Measurements from ENCODE around the gene SEC24C. TPM values are rescaled to one million over a fixed set of nuclear protein-coding genes. Genes with fewer than 3 reads are reported as not detected.

Gene SEC24C
- total and polyA plus RNA-seq, 2 of the 4 experiments (the other 2 are of a cell fraction) = 74.2 to 88.9 TPM

DNA sequence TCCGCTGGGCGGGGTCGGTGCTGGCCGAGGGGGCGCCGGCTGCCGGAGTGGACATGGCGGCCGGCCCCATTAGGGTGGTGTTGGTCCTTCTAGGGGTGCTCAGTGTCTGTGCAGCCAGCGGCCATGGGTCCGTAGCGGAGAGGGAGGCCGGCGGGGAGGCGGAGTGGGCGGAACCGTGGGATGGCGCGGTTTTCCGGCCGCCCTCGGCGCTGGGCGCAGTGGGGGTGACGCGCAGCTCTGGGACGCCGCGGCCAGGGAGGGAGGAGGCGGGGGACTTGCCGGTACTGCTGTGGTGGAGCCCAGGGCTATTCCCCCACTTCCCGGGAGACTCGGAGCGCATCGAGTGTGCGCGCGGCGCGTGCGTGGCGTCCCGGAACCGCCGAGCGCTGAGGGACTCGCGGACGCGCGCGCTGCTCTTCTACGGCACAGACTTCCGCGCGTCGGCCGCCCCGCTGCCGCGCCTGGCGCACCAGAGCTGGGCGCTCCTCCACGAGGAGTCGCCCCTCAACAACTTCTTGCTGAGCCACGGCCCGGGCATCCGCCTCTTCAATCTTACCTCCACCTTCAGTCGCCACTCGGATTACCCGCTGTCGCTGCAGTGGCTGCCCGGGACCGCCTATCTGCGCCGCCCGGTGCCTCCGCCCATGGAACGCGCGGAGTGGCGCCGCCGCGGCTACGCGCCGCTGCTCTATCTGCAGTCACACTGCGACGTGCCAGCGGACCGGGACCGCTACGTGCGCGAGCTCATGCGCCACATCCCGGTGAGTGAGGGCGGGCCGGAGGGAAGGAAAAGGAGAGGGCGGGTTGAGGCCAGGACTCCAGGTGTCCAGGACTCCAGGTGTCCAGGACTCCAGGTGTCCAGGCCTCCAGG is 28.3 kb downstream of the SEC24C start:
- H3K23ac ChIP-seq (ENCODE audit: low read depth, low read length) = peak overlapping the region; percentile 94
- H2BK120ac ChIP-seq (ENCODE audit: low read depth, low read length) = peak overlapping the region; percentile 30; the same call in 1 of the 2 replicates
- H4K20me1 ChIP-seq (ENCODE audit: insufficient read depth, low read length) = peaks cover 25% of the 10 kb centered on the region
- in situ Hi-C loops (cut with MboI; ENCODE audit: low sequenced_read_pairs) (no loop called here), intact Hi-C loops (cut with micrococcal nuclease) (loop anchor here (1.0 kb wide), 1 partner anchor 28 kb away; the partner anchor contains the start of gene SEC24C), dilution Hi-C loops (cut with HindIII; ENCODE audit: low sequenced_read_pairs, unreplicated experiment) (no loop called here)
- ATAC-seq (ENCODE audit: low read depth) (peak; percentile 84), DNase-seq (peak; percentile 83)
- BruUV-seq (replicated peaks) = no TSS peak
- H4K5ac ChIP-seq (ENCODE audit: low read depth, low read length) = peak overlapping the region; percentile 84
- H3K9me3 ChIP-seq (ENCODE audit: control insufficient read depth, insufficient read depth, low read length) = no peaks in the 10 kb centered on the region
- H3K14ac ChIP-seq (replicated peaks; ENCODE audit: low read depth, low read length) = peak overlapping the region; percentile 96
- H3K27me3 ChIP-seq (ENCODE audit: control insufficient read depth, insufficient read depth, low read length) = no peaks in the 10 kb centered on the region
- peak overlapping the region; percentile 71 for H4K91ac ChIP-seq (ENCODE audit: insufficient read depth, low read depth, low read length)
- peak overlapping the region; percentile 72 for H3K4me3 ChIP-seq (ENCODE audit: insufficient read depth, low read depth, low read length)
- ChIA-PET POLR2A (ENCODE audit: unreplicated experiment) (interaction anchor here (0.6 to 0.9 kb wide), 3 partner anchors 14 to 1166 kb away, joined by 3 to 4 read pairs (median 4); no protein-coding TSS in a partner anchor), CTCF (no interaction called here)
- 0% methylated on average over 46 of the region's 101 CpGs; no CpG with 5 or more reads in 1 of the 2 experiments for WGBS, 2 experiments (ENCODE audit: extremely low coverage in 2 of 2, insufficient read length in 1 of 2)
- peaks cover 7% of the 10 kb centered on the region for H3K4me1 ChIP-seq (ENCODE audit: control insufficient read depth, insufficient read depth, low read length)
- TF ChIP-seq MAZ (IDR thresholded peaks at IDR 0.05; ENCODE audit: borderline replicate concordance, low read depth, low read length) (peak; percentile 81; the same call in 1 of the 2 replicates), POLR2A (IDR thresholded peaks at IDR 0.05; ENCODE audit: low read depth, low read length) (peak; percentile 61; the same call in 1 of the 2 replicates), MXI1 (IDR thresholded peaks at IDR 0.05; ENCODE audit: borderline replicate concordance, low read depth, low read length) (peak; percentile 30; the same call in 1 of the 2 replicates), RAD21 (IDR thresholded peaks at IDR 0.05; ENCODE audit: low read length) (no peak; the same call in 1 of the 2 replicates), CHD1 (IDR thresholded peaks at IDR 0.05; ENCODE audit: low read depth, low read length) (0 out of 2 replicates have a peak, but pooled peaks have one; percentile 47), BHLHE40 (IDR thresholded peaks at IDR 0.05; ENCODE audit: low read depth, low read length) (peak; percentile 54; the same call in 1 of the 2 replicates), RCOR1 (IDR thresholded peaks at IDR 0.05; ENCODE audit: insufficient replicate concordance, low read length) (no peak), MAFK (IDR thresholded peaks at IDR 0.05; ENCODE audit: low read depth, low read length) (no peak)
- TF ChIP-seq, protein P1, sequence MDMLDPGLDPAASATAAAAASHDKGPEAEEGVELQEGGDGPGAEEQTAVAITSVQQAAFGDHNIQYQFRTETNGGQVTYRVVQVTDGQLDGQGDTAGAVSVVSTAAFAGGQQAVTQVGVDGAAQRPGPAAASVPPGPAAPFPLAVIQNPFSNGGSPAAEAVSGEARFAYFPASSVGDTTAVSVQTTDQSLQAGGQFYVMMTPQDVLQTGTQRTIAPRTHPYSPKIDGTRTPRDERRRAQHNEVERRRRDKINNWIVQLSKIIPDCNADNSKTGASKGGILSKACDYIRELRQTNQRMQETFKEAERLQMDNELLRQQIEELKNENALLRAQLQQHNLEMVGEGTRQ (IDR thresholded peaks at IDR 0.05; ENCODE audit: low read depth, low read length) = no peak
- TF ChIP-seq, protein P2, sequence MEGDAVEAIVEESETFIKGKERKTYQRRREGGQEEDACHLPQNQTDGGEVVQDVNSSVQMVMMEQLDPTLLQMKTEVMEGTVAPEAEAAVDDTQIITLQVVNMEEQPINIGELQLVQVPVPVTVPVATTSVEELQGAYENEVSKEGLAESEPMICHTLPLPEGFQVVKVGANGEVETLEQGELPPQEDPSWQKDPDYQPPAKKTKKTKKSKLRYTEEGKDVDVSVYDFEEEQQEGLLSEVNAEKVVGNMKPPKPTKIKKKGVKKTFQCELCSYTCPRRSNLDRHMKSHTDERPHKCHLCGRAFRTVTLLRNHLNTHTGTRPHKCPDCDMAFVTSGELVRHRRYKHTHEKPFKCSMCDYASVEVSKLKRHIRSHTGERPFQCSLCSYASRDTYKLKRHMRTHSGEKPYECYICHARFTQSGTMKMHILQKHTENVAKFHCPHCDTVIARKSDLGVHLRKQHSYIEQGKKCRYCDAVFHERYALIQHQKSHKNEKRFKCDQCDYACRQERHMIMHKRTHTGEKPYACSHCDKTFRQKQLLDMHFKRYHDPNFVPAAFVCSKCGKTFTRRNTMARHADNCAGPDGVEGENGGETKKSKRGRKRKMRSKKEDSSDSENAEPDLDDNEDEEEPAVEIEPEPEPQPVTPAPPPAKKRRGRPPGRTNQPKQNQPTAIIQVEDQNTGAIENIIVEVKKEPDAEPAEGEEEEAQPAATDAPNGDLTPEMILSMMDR (conservative IDR thresholded peaks at IDR 0.05; ENCODE audit: low read depth, low read length) = 0 out of 2 replicates have a peak, but pooled peaks have one; percentile 9
- H3K79me1 ChIP-seq (ENCODE audit: low read depth in 1 of 2, low read length in 2 of 2) = peaks cover 0 to 58% of the 10 kb centered on the region in 2 experiments; a peak in 2 of 4 replicates
- H3K4me2 ChIP-seq (ENCODE audit: low read depth, low read length) = peak overlapping the region; percentile 93
- peak overlapping the region; percentile 94 for H3K4ac ChIP-seq (ENCODE audit: low read depth, low read length)
- H3K9me1 ChIP-seq (ENCODE audit: insufficient read depth, low read length) = peaks cover 10% of the 10 kb centered on the region; the same call in 1 of the 2 replicates
- H3K27ac ChIP-seq (ENCODE audit: insufficient read depth, low read length) = peak overlapping the region; percentile 91
- peak overlapping the region; percentile 99 for H2AFZ ChIP-seq (replicated peaks; ENCODE audit: low read length, poor library complexity)
- peak overlapping the region; percentile 73 for H3K18ac ChIP-seq (ENCODE audit: low read depth, low read length)
- no peak overlapping the region; the same call in 2 of the 3 replicates for H2BK15ac ChIP-seq (ENCODE audit: low read depth, low read length)
- H4K8ac ChIP-seq (ENCODE audit: low read depth in 2 of 2, low read length in 2 of 2) = peak overlapping the region; percentile 68 to 74
- peak overlapping the region; percentile 94 for H2BK5ac ChIP-seq (ENCODE audit: low read depth, low read length, poor library complexity, severe bottlenecking)
- no peak overlapping the region for H2BK20ac ChIP-seq (ENCODE audit: low read depth, low read length)
- H3K56ac ChIP-seq (ENCODE audit: extremely low read depth, insufficient read depth, low read length) = peak overlapping the region; percentile 76
- peaks cover 50% of the 10 kb centered on the region for H3K36me3 ChIP-seq (ENCODE audit: control insufficient read depth, insufficient read depth, low read length)
- peak overlapping the region; percentile 91 for H2AK5ac ChIP-seq (ENCODE audit: low read depth, low read length)
- peak overlapping the region; percentile 99 for H2AK9ac ChIP-seq (replicated peaks; ENCODE audit: low read depth, low read length, poor library complexity)
- peak overlapping the region; percentile 96 for H3K9ac ChIP-seq (ENCODE audit: low read depth, low read length)

Measured in IMR-90 (cell line).